ENCODE results near the gene UBE2R2.
"Not testable (repeated sequence)": the region's sequence is repeated elsewhere in the genome, so short reads cannot be mapped to it uniquely, and the experiment has no call there.

The UBE2R2 gene

GRCh38 chr9:33799928-33800704, 16.8 kb upstream of the UBE2R2 start:
- DNase-seq (ENCODE audit: low spot score) = no peak

- DNase-seq (ENCODE audit: low spot score) = no peak
These were observed 16.1 kb upstream of the UBE2R2 start for GRCh38 chr9:33800886-33801285.

- not testable (repeated sequence) for DNase-seq (ENCODE audit: low spot score)
These were observed 14.9 kb upstream of the UBE2R2 start for GRCh38 chr9:33801943-33802500.

GRCh38 chr9:33804196-33804595, 12.8 kb upstream of the UBE2R2 start:
- not testable (repeated sequence) for DNase-seq (ENCODE audit: low spot score)

GRCh38 chr9:33807156-33807555, 9.8 kb upstream of the UBE2R2 start:
- DNase-seq (ENCODE audit: low spot score) = not testable (repeated sequence)

GRCh38 chr9:33808979-33809322, 8.0 kb upstream of the UBE2R2 start:
- not testable (repeated sequence) for DNase-seq (ENCODE audit: low spot score)

- no peak for DNase-seq (ENCODE audit: low spot score)
These were observed 7.5 kb upstream of the UBE2R2 start for GRCh38 chr9:33809506-33809905.

GRCh38 chr9:33813712-33814641, 3.0 kb upstream of the UBE2R2 start:
- DNase-seq (ENCODE audit: low spot score) = peak; percentile 24

- no peak for DNase-seq (ENCODE audit: low spot score)
These were observed 1.2 kb upstream of the UBE2R2 start for GRCh38 chr9:33815781-33816180.

GRCh38 chr9:33817327-33818166, 587 bp downstream of the UBE2R2 start:
- peak; percentile 76 for DNase-seq (ENCODE audit: low spot score)

GRCh38 chr9:33818167-33818846, 1.3 kb downstream of the UBE2R2 start:
- no peak for DNase-seq (ENCODE audit: low spot score)

GRCh38 chr9:33818847-33819500, 2.0 kb downstream of the UBE2R2 start:
- no peak for DNase-seq (ENCODE audit: low spot score)

GRCh38 chr9:33820231-33820745, 3.3 kb downstream of the UBE2R2 start:
- no peak for DNase-seq (ENCODE audit: low spot score)

- DNase-seq (ENCODE audit: low spot score) = no peak
These were observed 6.8 kb downstream of the UBE2R2 start for GRCh38 chr9:33823801-33824200.

- DNase-seq (ENCODE audit: low spot score) = not testable (repeated sequence)
These were observed 10.3 kb downstream of the UBE2R2 start for GRCh38 chr9:33827285-33827684.

GRCh38 chr9:33829641-33830230, 12.8 kb downstream of the UBE2R2 start:
- not testable (repeated sequence) for DNase-seq (ENCODE audit: low spot score)

GRCh38 chr9:33835625-33836260, 18.8 kb downstream of the UBE2R2 start:
- DNase-seq (ENCODE audit: low spot score) = no peak

- not testable (repeated sequence) for DNase-seq (ENCODE audit: low spot score)
These were observed 19.3 kb downstream of the UBE2R2 start for GRCh38 chr9:33836261-33836660.

GRCh38 chr9:33837138-33837537, 20.2 kb downstream of the UBE2R2 start:
- no peak for DNase-seq (ENCODE audit: low spot score)

GRCh38 chr9:33840381-33840780, 23.4 kb downstream of the UBE2R2 start:
- no peak for DNase-seq (ENCODE audit: low spot score)

Measured in iPS-NIHi11 (cell line).